Peyer's patch (tissue), 4 donors: ENCODE data around the gene RXRA.

Source experiments
- POLR2A ChIP-seq, 2 donors: fragments of 450-650 bp; IDR thresholded peaks; one replicate each; pipeline ENCODE4 v1.5.1; 2017; ENCODE audit warnings: antibody characterized with exemption in 2 of 2, mild to moderate bottlenecking in 2 of 2, moderate library complexity in 2 of 2
- TF ChIP-seq, protein P1 (sequence below), 6 experiments: fragments of 450-650 bp in 4 of 6; fragments of 200-600 bp in 2 of 6; sonication (generic) in 1 of 6; IDR thresholded peaks; one replicate each; pipeline ENCODE4 v1.5.1; 2017 to 2019; ENCODE audit warnings: antibody characterized with exemption in 6 of 6, mild to moderate bottlenecking in 3 of 6, moderate library complexity in 1 of 6

DNA sequence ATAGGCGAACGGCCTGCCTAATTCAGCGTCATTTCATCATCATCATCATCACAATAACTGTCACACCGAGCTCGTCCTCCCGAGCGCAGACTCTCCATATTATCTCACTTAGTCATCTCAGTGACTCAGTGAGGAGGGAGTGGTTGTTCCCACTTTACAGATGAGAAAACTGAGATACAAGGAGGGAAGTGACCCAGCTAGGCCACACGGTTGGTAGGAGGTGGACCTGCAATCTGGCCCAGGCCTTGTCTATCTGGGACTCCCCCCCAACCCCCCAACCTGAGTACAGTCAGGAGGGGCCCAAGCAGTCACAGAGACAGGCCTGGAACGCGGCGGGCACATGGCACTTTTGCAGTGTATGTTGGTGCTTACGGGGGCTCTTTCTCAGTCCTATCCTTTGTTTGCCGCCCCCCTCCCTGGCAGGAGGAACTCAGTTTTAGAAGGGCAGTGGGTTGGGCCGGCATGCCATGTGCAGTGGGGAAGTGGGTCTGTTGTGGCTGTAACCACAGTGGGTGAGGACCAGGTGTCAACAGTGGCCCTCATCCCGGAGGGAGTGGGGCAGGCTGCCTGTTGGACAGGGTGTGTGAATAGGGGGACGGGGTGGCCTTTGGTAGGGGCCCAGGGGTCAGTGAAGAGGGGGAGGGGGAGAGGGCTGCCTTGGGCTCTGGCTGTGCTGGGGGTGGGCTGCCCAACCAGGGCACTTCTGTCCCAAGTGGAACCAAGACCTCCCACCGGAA, 1.7 kb upstream of the RXRA start:
- TF ChIP-seq POLR2A (IDR thresholded peaks at IDR 0.05) = no peak
- TF ChIP-seq, protein P1, sequence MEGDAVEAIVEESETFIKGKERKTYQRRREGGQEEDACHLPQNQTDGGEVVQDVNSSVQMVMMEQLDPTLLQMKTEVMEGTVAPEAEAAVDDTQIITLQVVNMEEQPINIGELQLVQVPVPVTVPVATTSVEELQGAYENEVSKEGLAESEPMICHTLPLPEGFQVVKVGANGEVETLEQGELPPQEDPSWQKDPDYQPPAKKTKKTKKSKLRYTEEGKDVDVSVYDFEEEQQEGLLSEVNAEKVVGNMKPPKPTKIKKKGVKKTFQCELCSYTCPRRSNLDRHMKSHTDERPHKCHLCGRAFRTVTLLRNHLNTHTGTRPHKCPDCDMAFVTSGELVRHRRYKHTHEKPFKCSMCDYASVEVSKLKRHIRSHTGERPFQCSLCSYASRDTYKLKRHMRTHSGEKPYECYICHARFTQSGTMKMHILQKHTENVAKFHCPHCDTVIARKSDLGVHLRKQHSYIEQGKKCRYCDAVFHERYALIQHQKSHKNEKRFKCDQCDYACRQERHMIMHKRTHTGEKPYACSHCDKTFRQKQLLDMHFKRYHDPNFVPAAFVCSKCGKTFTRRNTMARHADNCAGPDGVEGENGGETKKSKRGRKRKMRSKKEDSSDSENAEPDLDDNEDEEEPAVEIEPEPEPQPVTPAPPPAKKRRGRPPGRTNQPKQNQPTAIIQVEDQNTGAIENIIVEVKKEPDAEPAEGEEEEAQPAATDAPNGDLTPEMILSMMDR (IDR thresholded peaks at IDR 0.05) = no peak
